ENCODE data around the gene YY1.

The YY1 gene

GRCh38 chr14:100297320-100298300, 58.7 kb downstream of the YY1 start:
- TF ChIP-seq TCF4 (CRISPR knock-in tag; IDR thresholded peaks at IDR 0.05; ENCODE audit: borderline replicate concordance), result no peak
- TF ChIP-seq CREB5 (CRISPR knock-in tag; IDR thresholded peaks at IDR 0.05; ENCODE audit: low read depth), result no peak
- no peak; the same call in 2 of the 3 replicates for ATAC-seq

GRCh38 chr14:100298551-100299237, 59.8 kb downstream of the YY1 start:
- no peak for ATAC-seq
- TF ChIP-seq TCF4 (CRISPR knock-in tag; IDR thresholded peaks at IDR 0.05; ENCODE audit: borderline replicate concordance), result no peak
- no peak for TF ChIP-seq OSR1 (CRISPR knock-in tag; IDR thresholded peaks at IDR 0.05)
- TF ChIP-seq ZFP3 (CRISPR knock-in tag; IDR thresholded peaks at IDR 0.05), result no peak
- TF ChIP-seq CSRNP3 (CRISPR knock-in tag; IDR thresholded peaks at IDR 0.05), result no peak
- no peak for TF ChIP-seq ISL1 (CRISPR knock-in tag; IDR thresholded peaks at IDR 0.05)
- TF ChIP-seq CREB5 (CRISPR knock-in tag; IDR thresholded peaks at IDR 0.05; ENCODE audit: low read depth), result no peak
- TF ChIP-seq PATZ1 (CRISPR knock-in tag; IDR thresholded peaks at IDR 0.05; ENCODE audit: borderline replicate concordance), result no peak
- TF ChIP-seq BACH2 (CRISPR knock-in tag; IDR thresholded peaks at IDR 0.05; ENCODE audit: borderline replicate concordance), result no peak
- TF ChIP-seq SNAI2 (CRISPR knock-in tag; IDR thresholded peaks at IDR 0.05), result no peak
- no peak for TF ChIP-seq GLIS3 (CRISPR knock-in tag; IDR thresholded peaks at IDR 0.05)
- TF ChIP-seq POU6F1 (CRISPR knock-in tag; IDR thresholded peaks at IDR 0.05; ENCODE audit: borderline replicate concordance, low read depth), result no peak

- no peak for ATAC-seq
- TF ChIP-seq ZC3H10 (CRISPR knock-in tag; IDR thresholded peaks at IDR 0.05) (no peak), CSRNP3 (CRISPR knock-in tag; IDR thresholded peaks at IDR 0.05) (no peak), ISL1 (CRISPR knock-in tag; IDR thresholded peaks at IDR 0.05) (no peak), BACH2 (CRISPR knock-in tag; IDR thresholded peaks at IDR 0.05; ENCODE audit: borderline replicate concordance) (no peak), ZNF8 (CRISPR knock-in tag; IDR thresholded peaks at IDR 0.05) (no peak), TCF4 (CRISPR knock-in tag; IDR thresholded peaks at IDR 0.05; ENCODE audit: borderline replicate concordance) (no peak), ARNTL (CRISPR knock-in tag; IDR thresholded peaks at IDR 0.05; ENCODE audit: borderline replicate concordance, low read depth) (no peak), CSDC2 (CRISPR knock-in tag; IDR thresholded peaks at IDR 0.05) (no peak), ZFP30 (CRISPR knock-in tag; IDR thresholded peaks at IDR 0.05) (no peak), TSHZ2 (CRISPR knock-in tag; IDR thresholded peaks at IDR 0.05) (no peak)
Measured at GRCh38 chr14:100299238-100299560, 60.3 kb downstream of the YY1 start.

Measured in SK-N-SH treated with all-trans-retinoic acid at 6 μM for 48 hours (cell line).